ENCODE results near the gene CDH18. TPM values are rescaled to one million over a fixed set of nuclear protein-coding genes. Genes with fewer than 3 reads are reported as not detected.

CDH18 gene
- total RNA-seq, 1 experiment from 2014 or later: not detected

DNA sequence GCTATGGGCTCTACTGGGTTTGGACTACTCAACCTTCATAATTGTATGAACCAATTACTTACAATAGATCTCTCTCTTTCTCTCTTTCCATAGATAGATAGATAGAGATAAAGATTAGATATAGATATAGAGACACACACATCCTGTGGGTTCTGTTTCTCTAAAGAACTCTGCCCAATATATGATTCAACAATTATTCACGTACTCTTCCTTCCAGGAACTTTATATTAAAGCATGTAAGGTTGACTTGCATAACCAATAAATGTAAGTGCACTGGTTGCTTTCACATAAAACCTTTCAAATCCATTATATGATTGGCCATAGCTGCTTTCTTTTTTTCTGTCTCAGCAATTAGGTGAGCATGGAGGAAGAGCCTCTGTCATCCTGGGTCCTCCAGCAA lies 46.7 kb upstream of the CDH18 start:
- ChIA-PET POLR2A (no interaction called here), RAD21 (ENCODE audit: low non-redundant PET in 1 of 2, low total read pairs in 2 of 2, uncharacterized antibody in 2 of 2, unreplicated experiment in 2 of 2) (no interaction called here), CTCF (no interaction called here)
- H3K9ac ChIP-seq (ENCODE audit: low read length): no peak overlapping the region
- no peak overlapping the region for H3K4me2 ChIP-seq (ENCODE audit: low read length)
- no peaks in the 10 kb centered on the region for H3K36me3 ChIP-seq (ENCODE audit: control insufficient read depth in 1 of 2, insufficient read depth in 2 of 2, low read length in 2 of 2)
- no peak overlapping the region for H2AFZ ChIP-seq (ENCODE audit: low read depth, low read length, poor library complexity, severe bottlenecking)
- H3K27me3 ChIP-seq (ENCODE audit: insufficient read depth, low read length): no peaks in the 10 kb centered on the region
- H3K9me3 ChIP-seq (ENCODE audit: control insufficient read depth in 1 of 2, insufficient read depth in 1 of 2, low read depth in 1 of 2, low read length in 2 of 2): peaks cover 11 to 13% of the 10 kb centered on the region in 2 experiments; a peak in 2 of 4 replicates
- H3K79me2 ChIP-seq (ENCODE audit: insufficient read depth, low read length): no peaks in the 10 kb centered on the region
- no peaks in the 10 kb centered on the region for H3K9me2 ChIP-seq (ENCODE audit: insufficient read depth)
- BruUV-seq (replicated peaks): no TSS peak
- TF ChIP-seq MAX (IDR thresholded peaks at IDR 0.05) (no peak), ZNF274 (IDR thresholded peaks at IDR 0.05; ENCODE audit: low read depth, low read length) (no peak), RAD21 (IDR thresholded peaks at IDR 0.05; ENCODE audit: low read depth) (no peak), JUND (IDR thresholded peaks at IDR 0.05) (no peak), EGR1 (IDR thresholded peaks at IDR 0.05; ENCODE audit: low read depth) (no peak), EZH2phosphoT487 (IDR thresholded peaks at IDR 0.05; ENCODE audit: borderline replicate concordance) (no peak), TCF7L2 (IDR thresholded peaks at IDR 0.05; ENCODE audit: borderline replicate concordance, extremely low read depth, insufficient read depth, insufficient read length) (no peak), SP1 (IDR thresholded peaks at IDR 0.05; ENCODE audit: low read depth) (no peak), POLR2AphosphoS5 (IDR thresholded peaks at IDR 0.05; ENCODE audit: low read depth, low read length) (no peak), CBX3 (IDR thresholded peaks at IDR 0.05; ENCODE audit: low read depth) (no peak), SRF (IDR thresholded peaks at IDR 0.05; ENCODE audit: low read depth) (no peak), FOSL1 (IDR thresholded peaks at IDR 0.05; ENCODE audit: low read depth) (no peak), SIN3A (IDR thresholded peaks at IDR 0.05; ENCODE audit: low read depth) (no peak), ELF1 (IDR thresholded peaks at IDR 0.05; ENCODE audit: borderline replicate concordance, low read depth) (no peak), REST (IDR thresholded peaks at IDR 0.05; ENCODE audit: low read depth) (no peak)
- TF ChIP-seq, protein P1, sequence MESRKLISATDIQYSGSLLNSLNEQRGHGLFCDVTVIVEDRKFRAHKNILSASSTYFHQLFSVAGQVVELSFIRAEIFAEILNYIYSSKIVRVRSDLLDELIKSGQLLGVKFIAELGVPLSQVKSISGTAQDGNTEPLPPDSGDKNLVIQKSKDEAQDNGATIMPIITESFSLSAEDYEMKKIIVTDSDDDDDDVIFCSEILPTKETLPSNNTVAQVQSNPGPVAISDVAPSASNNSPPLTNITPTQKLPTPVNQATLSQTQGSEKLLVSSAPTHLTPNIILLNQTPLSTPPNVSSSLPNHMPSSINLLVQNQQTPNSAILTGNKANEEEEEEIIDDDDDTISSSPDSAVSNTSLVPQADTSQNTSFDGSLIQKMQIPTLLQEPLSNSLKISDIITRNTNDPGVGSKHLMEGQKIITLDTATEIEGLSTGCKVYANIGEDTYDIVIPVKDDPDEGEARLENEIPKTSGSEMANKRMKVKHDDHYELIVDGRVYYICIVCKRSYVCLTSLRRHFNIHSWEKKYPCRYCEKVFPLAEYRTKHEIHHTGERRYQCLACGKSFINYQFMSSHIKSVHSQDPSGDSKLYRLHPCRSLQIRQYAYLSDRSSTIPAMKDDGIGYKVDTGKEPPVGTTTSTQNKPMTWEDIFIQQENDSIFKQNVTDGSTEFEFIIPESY (IDR thresholded peaks at IDR 0.05; ENCODE audit: extremely low read depth, insufficient replicate concordance, low read length): no peak
- TF ChIP-seq, protein P2, sequence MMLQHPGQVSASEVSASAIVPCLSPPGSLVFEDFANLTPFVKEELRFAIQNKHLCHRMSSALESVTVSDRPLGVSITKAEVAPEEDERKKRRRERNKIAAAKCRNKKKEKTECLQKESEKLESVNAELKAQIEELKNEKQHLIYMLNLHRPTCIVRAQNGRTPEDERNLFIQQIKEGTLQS (IDR thresholded peaks at IDR 0.05): no peak
- no peak overlapping the region for H3K4me3 ChIP-seq (replicated peaks in 1 of 2; ENCODE audit: low read depth in 1 of 2, low read length in 2 of 2)
- H4K20me1 ChIP-seq (ENCODE audit: insufficient read depth): no peaks in the 10 kb centered on the region
- intact Hi-C loops (cut with micrococcal nuclease): no loop called here
- no peak overlapping the region for H3K27ac ChIP-seq (ENCODE audit: low read depth, low read length)
- ATAC-seq (no peak), DNase-seq (ENCODE audit: low read depth, low spot score) (no peak)
- H3K4me1 ChIP-seq (ENCODE audit: control insufficient read depth in 1 of 2, insufficient read depth in 2 of 2, low read length in 2 of 2): no peaks in the 10 kb centered on the region
